GM23338 (cell line): Measurements from ENCODE around the gene UGDH.

Experiments
- CREB1 ChIP-seq: fragments of 250-450 bp; sonication (Bioruptor Pico); IDR thresholded peaks from 2 replicates; pipeline ENCODE4 v1.5.0; 2020; ENCODE audit warnings: low read depth, mild to moderate bottlenecking, moderate library complexity
- EZH2 ChIP-seq: fragments of 200-600 bp; sonication (generic); IDR thresholded peaks from one replicate; pipeline ENCODE4 v1.8.0; 2017; ENCODE audit warnings: antibody characterized with exemption, mild to moderate bottlenecking, low read depth; ENCODE audit not compliant: unreplicated experiment
- EZH2phosphoT487 ChIP-seq: fragments of 200-600 bp; sonication (generic); IDR thresholded peaks from one replicate; pipeline ENCODE4 v1.8.1; 2018; ENCODE audit warnings: antibody characterized with exemption; ENCODE audit not compliant: unreplicated experiment
- JUNB ChIP-seq: IDR thresholded peaks from one replicate; pipeline ENCODE4 v1.6.1; 2016; ENCODE audit warnings: antibody characterized with exemption; ENCODE audit not compliant: unreplicated experiment
- NANOG ChIP-seq: IDR thresholded peaks from 2 replicates; pipeline ENCODE4 v1.6.1; 2016; ENCODE audit warnings: antibody characterized with exemption, borderline replicate concordance
- POLR2AphosphoS5 ChIP-seq: IDR thresholded peaks from 2 replicates; pipeline ENCODE4 v1.6.1; 2016; ENCODE audit warnings: antibody characterized with exemption, low read depth
- TF ChIP-seq, protein P1 (sequence below), 2 experiments: fragments of 200-600 bp in 1 of 2; sonication (generic) in 1 of 2; conservative IDR thresholded peaks; 2 replicates each; pipeline versions ENCODE4 v1.5.1 to v1.6.1; 2016 to 2017; ENCODE audit warnings: antibody characterized with exemption in 2 of 2, low read depth in 2 of 2, mild to moderate bottlenecking in 2 of 2, moderate library complexity in 1 of 2
- TF ChIP-seq, protein P2 (sequence below): IDR thresholded peaks from one replicate; pipeline ENCODE4 v1.6.1; 2018; ENCODE audit warnings: antibody characterized with exemption; ENCODE audit not compliant: unreplicated experiment

DNA sequence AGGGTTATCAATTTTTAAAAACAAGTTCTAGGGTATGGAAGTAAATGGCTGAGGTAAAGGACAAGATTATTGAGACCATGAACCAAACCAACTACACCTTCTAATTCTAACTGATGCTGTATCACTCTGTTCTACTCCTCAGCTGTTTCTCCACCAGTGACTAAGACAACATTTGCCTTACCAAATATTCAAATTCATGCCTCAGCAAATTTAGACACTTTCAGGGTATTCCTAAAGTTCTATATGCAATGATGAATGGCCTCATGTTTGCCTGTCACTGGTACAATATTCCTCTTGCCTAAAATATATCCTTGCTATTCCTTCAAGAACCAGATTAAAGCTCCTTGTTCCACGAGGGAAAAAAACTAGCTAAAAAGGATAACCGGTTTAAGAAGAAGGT is 73.5 kb downstream of the UGDH start:
- TF ChIP-seq, protein P1, sequence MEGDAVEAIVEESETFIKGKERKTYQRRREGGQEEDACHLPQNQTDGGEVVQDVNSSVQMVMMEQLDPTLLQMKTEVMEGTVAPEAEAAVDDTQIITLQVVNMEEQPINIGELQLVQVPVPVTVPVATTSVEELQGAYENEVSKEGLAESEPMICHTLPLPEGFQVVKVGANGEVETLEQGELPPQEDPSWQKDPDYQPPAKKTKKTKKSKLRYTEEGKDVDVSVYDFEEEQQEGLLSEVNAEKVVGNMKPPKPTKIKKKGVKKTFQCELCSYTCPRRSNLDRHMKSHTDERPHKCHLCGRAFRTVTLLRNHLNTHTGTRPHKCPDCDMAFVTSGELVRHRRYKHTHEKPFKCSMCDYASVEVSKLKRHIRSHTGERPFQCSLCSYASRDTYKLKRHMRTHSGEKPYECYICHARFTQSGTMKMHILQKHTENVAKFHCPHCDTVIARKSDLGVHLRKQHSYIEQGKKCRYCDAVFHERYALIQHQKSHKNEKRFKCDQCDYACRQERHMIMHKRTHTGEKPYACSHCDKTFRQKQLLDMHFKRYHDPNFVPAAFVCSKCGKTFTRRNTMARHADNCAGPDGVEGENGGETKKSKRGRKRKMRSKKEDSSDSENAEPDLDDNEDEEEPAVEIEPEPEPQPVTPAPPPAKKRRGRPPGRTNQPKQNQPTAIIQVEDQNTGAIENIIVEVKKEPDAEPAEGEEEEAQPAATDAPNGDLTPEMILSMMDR (conservative IDR thresholded peaks at IDR 0.05; ENCODE audit: low read depth in 2 of 2) = no peak
- TF ChIP-seq, protein P2, sequence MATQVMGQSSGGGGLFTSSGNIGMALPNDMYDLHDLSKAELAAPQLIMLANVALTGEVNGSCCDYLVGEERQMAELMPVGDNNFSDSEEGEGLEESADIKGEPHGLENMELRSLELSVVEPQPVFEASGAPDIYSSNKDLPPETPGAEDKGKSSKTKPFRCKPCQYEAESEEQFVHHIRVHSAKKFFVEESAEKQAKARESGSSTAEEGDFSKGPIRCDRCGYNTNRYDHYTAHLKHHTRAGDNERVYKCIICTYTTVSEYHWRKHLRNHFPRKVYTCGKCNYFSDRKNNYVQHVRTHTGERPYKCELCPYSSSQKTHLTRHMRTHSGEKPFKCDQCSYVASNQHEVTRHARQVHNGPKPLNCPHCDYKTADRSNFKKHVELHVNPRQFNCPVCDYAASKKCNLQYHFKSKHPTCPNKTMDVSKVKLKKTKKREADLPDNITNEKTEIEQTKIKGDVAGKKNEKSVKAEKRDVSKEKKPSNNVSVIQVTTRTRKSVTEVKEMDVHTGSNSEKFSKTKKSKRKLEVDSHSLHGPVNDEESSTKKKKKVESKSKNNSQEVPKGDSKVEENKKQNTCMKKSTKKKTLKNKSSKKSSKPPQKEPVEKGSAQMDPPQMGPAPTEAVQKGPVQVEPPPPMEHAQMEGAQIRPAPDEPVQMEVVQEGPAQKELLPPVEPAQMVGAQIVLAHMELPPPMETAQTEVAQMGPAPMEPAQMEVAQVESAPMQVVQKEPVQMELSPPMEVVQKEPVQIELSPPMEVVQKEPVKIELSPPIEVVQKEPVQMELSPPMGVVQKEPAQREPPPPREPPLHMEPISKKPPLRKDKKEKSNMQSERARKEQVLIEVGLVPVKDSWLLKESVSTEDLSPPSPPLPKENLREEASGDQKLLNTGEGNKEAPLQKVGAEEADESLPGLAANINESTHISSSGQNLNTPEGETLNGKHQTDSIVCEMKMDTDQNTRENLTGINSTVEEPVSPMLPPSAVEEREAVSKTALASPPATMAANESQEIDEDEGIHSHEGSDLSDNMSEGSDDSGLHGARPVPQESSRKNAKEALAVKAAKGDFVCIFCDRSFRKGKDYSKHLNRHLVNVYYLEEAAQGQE = no peak
- TF ChIP-seq EZH2 = no peak
- no peak for TF ChIP-seq POLR2AphosphoS5
- TF ChIP-seq CREB1 (CRISPR knock-in tag) = no peak
- TF ChIP-seq NANOG = no peak
- no peak for TF ChIP-seq EZH2phosphoT487
- TF ChIP-seq JUNB = no peak
